ENCODE measurements around the gene TLR2.
A peak's percentile ranks its signal among the peaks of the same experiment; 100 is the strongest.

TLR2 gene, protein sequence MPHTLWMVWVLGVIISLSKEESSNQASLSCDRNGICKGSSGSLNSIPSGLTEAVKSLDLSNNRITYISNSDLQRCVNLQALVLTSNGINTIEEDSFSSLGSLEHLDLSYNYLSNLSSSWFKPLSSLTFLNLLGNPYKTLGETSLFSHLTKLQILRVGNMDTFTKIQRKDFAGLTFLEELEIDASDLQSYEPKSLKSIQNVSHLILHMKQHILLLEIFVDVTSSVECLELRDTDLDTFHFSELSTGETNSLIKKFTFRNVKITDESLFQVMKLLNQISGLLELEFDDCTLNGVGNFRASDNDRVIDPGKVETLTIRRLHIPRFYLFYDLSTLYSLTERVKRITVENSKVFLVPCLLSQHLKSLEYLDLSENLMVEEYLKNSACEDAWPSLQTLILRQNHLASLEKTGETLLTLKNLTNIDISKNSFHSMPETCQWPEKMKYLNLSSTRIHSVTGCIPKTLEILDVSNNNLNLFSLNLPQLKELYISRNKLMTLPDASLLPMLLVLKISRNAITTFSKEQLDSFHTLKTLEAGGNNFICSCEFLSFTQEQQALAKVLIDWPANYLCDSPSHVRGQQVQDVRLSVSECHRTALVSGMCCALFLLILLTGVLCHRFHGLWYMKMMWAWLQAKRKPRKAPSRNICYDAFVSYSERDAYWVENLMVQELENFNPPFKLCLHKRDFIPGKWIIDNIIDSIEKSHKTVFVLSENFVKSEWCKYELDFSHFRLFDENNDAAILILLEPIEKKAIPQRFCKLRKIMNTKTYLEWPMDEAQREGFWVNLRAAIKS

DNA sequence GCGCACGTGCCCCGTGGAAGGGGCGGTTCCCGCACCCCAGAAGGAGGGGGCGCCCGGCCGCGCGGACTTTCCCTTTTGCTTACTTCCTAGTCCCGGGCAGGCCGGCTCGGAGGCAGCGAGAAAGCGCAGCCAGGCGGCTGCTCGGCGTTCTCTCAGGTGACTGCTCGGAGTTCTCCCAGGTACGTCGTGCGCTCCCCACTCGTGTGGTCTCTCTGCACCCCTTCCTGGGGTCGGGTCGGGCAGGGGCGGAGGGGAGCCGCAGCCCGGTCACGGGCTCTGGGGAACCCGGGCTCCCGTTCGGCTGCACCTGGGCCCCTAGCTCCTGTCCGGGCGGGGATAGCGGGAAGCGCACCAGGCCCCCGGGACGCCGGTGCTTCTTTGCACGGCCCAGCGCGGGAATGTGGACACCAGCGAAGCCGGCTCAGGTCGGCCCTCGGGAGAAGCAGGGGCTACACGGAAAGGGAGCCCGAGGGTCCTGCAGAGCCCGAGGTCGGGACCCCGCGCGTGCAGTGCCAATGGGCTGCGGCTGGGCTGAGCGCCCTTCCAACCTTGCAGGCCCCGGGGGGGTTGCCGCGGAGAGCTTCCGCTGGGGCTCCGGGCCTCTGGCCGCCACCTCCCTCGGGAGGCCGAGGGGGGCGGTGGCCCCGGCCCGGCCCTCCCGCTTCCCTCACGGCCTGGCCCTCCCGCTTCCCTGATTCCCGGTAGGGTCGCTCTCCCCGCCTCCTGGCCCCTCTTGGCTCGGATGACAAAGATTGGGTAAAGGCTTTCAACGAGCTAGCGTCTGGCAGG lies at the start of gene TLR2:
Gene TLR2, plus strand, starts transcription at position 99 of the 789 bp plus-strand sequence. CDS start 18,628 bp downstream, outside the sequence.
- H3K4me3 ChIP-seq (ENCODE audit: control insufficient read depth, low read depth, low read length), result peak within 1 kb of the TSS; percentile 52
- TF ChIP-seq, protein P1, sequence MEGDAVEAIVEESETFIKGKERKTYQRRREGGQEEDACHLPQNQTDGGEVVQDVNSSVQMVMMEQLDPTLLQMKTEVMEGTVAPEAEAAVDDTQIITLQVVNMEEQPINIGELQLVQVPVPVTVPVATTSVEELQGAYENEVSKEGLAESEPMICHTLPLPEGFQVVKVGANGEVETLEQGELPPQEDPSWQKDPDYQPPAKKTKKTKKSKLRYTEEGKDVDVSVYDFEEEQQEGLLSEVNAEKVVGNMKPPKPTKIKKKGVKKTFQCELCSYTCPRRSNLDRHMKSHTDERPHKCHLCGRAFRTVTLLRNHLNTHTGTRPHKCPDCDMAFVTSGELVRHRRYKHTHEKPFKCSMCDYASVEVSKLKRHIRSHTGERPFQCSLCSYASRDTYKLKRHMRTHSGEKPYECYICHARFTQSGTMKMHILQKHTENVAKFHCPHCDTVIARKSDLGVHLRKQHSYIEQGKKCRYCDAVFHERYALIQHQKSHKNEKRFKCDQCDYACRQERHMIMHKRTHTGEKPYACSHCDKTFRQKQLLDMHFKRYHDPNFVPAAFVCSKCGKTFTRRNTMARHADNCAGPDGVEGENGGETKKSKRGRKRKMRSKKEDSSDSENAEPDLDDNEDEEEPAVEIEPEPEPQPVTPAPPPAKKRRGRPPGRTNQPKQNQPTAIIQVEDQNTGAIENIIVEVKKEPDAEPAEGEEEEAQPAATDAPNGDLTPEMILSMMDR (conservative IDR thresholded peaks at IDR 0.05; ENCODE audit: control insufficient read depth, insufficient read depth, low read depth, low read length), result no peak
- DNase-seq (ENCODE audit: low read depth), result peak; percentile 16

DNA sequence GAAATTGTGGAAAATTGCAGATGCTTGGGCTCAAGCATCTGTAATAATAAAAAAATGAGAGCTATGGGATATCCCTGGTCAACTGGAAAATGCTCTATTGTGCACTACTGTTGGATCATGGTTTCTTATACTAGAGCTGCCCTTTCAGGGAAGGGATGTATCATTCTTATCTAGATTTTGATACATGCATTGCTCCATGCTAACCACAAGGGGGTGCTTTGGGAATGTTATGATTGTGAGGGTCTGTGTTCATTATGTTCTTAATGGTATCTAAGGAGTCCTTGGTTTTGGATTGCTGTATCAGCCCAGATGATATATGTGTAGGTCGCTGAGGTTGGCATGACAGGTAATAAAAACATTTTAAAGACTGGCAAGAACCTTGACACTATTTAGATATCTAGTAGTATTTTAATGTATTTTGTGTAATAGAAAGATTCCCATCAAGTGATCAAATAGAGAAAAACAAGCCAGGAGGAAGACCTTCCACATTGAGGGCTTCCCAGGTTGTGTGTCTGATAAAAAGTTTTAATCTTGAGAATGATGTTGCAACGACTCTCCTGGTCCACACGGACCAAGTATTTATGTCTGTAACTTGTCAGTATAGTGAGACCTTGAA lies 49.2 kb upstream of the TLR2 start:
- peak; percentile 56 for DNase-seq (ENCODE audit: low read depth)
- TF ChIP-seq, protein P1 (conservative IDR thresholded peaks at IDR 0.05; ENCODE audit: control insufficient read depth, insufficient read depth, low read depth, low read length), result peak; percentile 94
- no peak overlapping the region for H3K4me3 ChIP-seq (ENCODE audit: control insufficient read depth, low read depth, low read length)

DNA sequence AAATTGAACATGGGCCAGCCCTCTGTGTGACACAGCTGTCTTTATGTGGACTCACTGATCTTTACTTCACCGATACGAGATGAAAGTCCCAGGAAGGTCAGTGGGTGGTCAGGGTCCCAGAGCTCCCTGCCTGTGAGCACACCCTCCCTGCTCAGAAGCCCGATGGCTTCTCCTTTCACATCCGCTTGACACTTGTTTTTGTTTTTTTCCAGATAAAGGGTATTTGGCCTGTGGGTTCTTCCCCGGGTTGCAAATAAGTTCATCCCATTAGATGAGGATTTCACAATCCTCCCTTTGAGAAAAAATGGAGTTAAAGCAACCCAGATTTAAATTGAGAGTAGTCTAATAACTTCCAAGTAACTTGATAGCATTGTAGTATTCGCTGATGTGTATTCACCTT lies 48.2 kb upstream of the TLR2 start:
- H3K4me3 ChIP-seq (ENCODE audit: control insufficient read depth, low read depth, low read length), result no peak overlapping the region
- TF ChIP-seq, protein P1 (conservative IDR thresholded peaks at IDR 0.05; ENCODE audit: control insufficient read depth, insufficient read depth, low read depth, low read length), result no peak
- DNase-seq (ENCODE audit: low read depth), result no peak

DNA sequence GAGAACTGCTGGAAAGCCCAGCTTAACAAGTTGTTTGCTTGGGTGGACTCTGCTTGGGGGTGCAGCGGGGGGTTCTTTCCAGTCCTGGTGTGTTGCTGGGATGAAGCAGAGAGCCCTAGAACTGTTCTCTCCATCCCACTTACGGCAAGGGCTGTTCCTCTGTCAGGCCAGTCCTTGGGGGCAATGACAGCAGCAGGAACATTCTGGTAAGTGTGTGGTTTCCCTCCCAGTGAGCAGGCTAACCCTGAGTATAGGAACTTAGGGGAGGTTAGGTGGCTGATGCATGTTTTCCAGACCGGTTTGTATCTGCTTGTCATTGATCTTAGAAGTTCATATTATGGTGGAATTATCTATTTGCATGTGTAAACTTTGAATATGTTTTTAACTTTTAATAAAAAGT lies 46.9 kb upstream of the TLR2 start:
- TF ChIP-seq, protein P1 (conservative IDR thresholded peaks at IDR 0.05; ENCODE audit: control insufficient read depth, insufficient read depth, low read depth, low read length), result no peak
- no peak for DNase-seq (ENCODE audit: low read depth)

DNA sequence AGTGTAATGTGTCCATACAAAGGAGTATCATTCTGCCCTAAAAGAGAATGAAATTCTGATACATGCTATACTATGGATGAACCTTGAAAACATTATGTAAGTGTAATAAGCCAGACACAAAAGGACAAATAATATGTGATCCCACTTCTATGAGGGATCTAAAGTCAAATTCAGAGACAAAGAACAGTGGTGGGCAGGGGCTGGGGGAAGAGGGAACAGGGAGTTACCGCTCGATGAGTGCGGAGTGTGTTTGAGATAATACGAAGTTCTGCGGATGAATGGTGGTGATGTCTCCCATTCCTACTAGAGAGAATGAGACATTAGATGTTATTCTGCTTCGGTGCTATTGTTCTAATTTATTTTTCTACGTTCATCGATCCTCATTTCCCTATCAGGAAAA lies 46.1 kb upstream of the TLR2 start:
- TF ChIP-seq, protein P1 (conservative IDR thresholded peaks at IDR 0.05; ENCODE audit: control insufficient read depth, insufficient read depth, low read depth, low read length), result no peak
- DNase-seq (ENCODE audit: low read depth), result no peak

More for the DNA sequence above, 46.9 kb upstream of the TLR2 start:
- no peak overlapping the region for H3K4me3 ChIP-seq (ENCODE audit: control insufficient read depth, low read depth, low read length)

DNA sequence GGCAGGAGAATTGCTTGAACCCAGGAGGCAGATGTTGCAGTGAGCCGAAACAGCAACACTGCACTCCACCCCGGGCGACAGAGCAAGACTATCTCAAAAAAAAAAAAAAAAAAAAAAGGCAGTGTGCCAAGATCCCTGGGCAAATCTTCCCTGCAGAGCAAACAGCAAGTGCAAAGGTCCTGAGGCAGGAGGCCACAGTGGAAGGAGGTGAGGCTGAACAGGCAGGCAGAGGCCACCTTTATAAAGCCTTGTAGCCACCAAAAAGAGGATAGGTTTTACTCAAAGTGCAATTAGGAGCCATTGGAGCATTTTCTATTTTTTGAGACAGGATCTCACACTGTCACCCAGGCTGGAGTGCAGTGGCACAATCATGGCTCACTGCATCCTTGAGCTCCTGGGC lies 45.1 kb upstream of the TLR2 start:
- TF ChIP-seq, protein P1 (conservative IDR thresholded peaks at IDR 0.05; ENCODE audit: control insufficient read depth, insufficient read depth, low read depth, low read length), result no peak

More for the DNA sequence above, 46.1 kb upstream of the TLR2 start:
- H3K4me3 ChIP-seq (ENCODE audit: control insufficient read depth, low read depth, low read length), result no peak overlapping the region

More for the DNA sequence above, 45.1 kb upstream of the TLR2 start:
- H3K4me3 ChIP-seq (ENCODE audit: control insufficient read depth, low read depth, low read length), result no peak overlapping the region
- no peak for DNase-seq (ENCODE audit: low read depth)

All from fibroblast of mammary gland (primary cell).